NCI-H2081 treated with DMSO at 0.1 percent for 48 hours (cell line): ENCODE results near the gene KCNJ6.
A peak's percentile ranks its signal among the peaks of the same experiment; 100 is the strongest.

ENCODE experiments used
- DNase-seq: peaks from one replicate; lab custom pipeline; 2025; lab: John Stamatoyannopoulos, UW

Gene KCNJ6

GRCh38 chr21:37863842-37864241 is 52.4 kb downstream of the KCNJ6 start:
- no peak for DNase-seq

- no peak for DNase-seq
These were observed 53.7 kb downstream of the KCNJ6 start for GRCh38 chr21:37862536-37862935.

DNA sequence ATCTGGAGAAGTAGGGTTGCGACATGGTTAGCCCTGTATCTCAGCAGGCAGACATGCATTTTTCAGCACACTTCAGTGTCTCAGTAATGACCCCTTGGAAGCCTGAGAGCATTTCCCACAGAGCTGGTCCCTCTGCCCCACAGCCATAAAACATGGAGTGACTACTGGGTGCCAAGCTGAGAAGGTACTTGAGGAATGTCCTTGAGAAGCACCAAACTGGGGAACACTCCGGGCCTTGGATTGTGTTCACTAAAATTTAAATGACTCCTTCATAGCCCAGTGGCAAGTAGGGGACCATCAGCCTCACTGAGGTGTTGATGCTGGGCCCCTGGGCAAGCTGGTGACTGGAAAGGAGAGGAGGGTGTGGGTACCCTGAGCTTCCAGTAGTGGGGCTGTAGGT is 54.7 kb downstream of the KCNJ6 start:
- no peak for DNase-seq

DNA sequence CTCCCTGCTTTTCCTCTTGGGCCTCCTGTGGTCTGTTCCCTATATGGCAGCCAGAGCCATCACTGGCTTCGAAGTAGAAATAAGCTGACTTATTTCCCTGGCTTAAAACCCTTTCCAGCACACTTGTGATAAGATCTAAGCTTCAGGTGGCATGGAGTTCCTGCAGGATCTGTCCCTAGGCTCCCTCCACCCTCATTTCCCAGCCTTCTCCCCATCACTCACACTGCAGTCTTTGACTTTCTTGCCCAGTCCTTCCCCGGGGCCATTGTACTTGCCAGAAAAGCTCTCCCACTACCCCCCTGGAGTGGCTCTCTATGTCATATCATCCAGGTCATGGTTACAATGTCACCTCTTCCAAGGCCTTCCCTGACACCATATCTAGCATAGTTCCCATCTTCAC is 55.8 kb downstream of the KCNJ6 start:
- no peak for DNase-seq

- no peak for DNase-seq
These were observed 60.3 kb downstream of the KCNJ6 start for GRCh38 chr21:37855647-37856625.

GRCh38 chr21:37855271-37855646 is 61.0 kb downstream of the KCNJ6 start:
- no peak for DNase-seq

DNA sequence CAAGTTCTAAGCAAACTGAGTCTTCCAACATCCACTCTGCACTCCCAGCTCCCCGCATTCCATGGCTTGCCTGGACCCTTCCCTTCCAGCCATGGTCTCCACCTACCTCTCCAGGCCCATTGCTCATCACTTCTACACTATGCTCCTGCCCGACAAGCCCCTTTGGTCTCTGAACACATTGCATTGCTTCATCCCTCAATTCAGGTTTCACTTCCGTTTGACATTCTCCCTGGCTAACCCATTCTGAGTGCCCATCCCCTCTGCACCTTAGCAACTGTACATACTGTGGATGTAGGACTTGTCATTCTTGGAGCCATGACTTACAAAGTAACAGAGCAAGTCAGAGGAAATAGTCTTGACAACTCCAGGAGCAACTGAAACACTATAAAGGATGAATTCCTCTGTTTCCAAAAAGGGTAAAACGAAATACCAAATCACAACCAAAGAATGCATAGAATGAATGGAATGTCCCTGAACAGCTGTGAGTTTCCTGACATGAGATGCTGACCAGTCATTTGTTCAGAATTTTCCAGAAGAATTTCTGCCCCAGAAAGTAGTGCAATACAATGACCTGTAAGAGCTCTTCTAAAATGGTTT is 66.7 kb downstream of the KCNJ6 start:
- no peak for DNase-seq

DNA sequence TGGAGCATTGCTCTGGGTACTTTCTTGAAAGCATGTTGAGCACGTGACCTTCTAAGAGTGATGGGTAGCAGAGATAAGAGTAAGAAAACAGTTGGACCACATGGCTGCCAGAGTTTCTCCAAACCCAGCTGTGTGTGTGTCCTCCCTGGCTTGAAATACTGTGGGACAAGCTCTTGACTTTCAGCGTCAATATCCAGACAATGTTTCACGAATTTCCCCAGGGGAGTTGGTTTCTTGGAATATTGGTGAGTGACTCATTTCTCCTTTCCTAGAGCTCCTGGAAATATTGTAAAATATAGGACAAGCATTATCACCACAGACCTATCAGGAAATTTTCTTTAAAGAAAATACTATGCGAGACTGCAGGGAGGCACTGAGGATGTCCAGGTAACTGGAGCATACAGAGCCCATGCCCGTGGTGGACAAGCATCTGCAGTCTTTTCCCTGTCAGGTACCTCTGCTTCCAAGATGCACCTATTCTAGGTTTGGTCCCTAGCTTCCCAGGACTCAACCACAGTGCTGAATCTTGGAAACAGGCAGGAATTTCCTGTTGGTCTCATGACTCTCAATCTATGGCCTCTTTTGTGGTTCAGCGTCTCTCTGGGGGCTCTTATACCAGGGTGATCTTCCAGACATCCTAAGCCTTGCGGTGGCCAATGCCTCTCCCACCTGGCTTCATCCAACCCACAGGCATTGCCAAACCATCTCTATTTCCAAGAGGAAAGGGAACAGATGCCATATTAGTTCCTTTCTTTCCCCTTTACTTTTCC is 67.4 kb downstream of the KCNJ6 start:
- no peak for DNase-seq

DNA sequence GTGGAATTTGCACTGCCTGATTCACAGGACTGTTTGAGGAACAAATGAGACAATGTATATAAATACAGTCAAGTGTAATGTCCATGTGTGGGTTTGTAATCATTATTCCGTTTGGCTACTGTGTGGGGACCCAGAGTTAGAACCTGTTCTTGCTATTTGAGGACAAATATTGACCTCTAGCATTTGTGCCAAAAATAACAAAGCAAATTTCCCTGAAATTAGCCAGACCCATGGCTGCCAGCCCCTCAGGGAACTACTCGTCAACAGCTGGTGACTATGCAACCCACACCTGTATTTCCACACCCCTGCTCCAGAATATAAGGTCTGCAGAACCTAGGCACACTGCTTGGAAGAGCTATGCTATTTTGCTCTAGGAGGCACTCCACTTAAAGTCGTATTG is 70.7 kb downstream of the KCNJ6 start:
- peak; percentile 35 for DNase-seq

DNA sequence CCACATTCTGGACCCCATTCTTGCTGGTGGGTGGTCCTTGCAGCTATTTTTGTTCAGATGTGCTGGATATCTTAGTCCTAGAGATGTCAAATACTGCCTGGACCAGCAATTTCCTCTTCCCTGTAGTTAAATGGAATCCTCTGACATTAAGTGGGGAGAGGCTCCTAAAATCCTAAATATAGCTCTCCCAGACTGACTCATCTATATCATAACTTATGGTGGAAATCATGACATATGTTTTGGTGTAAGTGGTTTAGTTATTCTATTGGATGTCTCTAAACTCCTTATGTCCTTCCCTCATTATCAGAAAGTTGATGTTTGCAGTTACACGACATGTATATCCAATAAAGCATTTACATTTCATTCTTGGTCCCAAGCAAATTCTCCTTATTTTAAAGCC is 73.1 kb downstream of the KCNJ6 start:
- DNase-seq: no peak

- DNase-seq: no peak
These were observed 73.9 kb downstream of the KCNJ6 start for GRCh38 chr21:37842163-37842919.

DNA sequence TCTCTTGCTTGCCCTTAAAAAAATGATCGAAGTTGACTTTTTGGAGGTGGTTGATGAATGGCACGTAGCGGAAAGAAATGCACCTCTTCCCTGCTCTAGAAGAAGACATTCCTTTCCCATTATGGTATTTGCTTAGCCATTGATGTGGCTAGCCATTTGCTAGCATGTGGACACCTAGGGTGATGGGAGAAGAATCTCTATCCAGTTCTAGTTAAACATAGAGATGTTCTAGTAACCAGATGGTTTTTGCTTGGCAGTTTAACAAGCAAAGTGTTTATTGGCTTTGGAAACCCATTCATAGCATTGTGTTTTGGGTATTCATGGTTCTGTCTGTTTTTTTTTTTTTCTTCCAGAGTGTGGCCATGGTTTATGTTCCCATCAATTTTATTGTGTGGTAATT is 78.9 kb downstream of the KCNJ6 start:
- no peak for DNase-seq

- DNase-seq: no peak
These were observed 80.8 kb downstream of the KCNJ6 start for GRCh38 chr21:37835481-37835880.

DNA sequence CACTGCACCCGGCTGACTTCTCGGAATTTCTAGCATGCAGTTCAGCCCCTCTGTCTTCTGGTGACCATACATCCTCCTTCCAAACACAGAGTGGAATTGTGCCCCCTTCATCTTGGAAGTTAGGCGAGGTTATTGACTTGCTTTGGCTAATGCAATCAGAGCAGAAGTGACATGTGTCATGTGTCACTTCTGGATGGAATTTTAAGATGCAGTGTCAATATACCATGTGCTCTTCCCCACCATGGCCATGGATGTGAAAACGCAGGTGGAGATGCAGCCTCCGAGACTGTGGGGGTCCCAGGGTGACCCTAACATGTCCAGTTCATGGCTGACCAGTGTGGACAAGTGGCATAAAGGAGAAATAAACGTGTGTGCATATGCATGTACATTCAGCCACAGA is 83.0 kb downstream of the KCNJ6 start:
- DNase-seq: no peak

DNA sequence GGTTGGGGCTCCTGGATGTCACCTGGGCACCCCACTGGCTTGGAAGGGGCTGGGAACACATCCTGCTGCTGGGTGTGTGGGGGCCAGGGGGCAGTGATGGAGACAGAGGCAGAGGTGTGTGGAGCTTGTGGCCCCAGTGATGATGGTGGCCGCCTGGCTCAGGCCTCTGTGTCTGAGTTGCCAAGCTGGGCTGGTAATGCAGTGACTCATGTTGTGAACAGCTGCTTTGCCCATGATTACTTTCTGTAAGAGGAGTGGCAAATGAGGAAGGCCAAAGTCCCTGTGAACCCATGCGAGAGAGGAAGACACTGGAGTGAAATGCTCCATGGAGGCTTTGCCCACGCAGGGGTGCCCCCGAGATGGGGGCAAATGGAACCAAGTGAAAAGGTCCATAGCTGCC is 86.8 kb downstream of the KCNJ6 start:
- no peak for DNase-seq

DNA sequence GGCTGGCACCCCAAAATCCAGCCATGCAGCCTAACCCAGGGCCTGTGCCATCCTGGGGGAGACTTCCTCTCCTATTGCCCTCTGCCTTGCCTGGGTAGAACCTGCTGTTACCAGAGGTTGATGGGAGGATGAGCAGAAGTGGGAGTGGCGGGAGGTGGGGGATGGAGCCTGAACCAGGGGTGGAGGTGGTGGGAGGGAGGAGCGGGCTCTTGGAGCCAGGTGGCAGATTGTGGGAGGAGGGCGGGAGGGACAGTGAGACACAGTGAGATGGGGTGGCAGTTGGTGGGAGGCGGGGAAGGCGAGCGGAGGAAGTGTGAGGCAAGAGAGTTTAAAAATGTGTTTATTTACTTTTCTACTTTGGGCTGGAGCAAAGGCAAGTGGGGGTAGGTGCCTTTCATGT is 87.3 kb downstream of the KCNJ6 start:
- no peak for DNase-seq

DNA sequence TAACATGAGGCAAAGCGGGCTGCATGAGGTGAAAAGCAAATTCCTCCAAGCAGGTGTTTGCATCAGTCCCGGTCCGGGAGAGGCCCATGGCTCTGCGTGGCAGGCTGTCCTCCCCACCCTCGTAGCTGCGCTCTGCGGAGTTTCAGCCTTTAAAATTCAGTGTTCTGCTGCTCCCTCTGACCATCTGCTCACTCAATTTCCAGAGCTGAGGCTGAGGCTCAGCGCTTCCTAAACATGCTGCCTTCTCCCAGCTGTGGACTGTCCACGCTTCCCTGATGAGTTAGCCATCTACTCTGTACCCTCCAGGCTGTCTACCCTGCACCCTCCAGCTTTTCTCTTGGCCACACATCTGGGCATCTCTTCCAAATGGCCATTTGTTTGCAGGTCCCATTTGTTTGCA is 87.7 kb downstream of the KCNJ6 start:
- no peak for DNase-seq

DNA sequence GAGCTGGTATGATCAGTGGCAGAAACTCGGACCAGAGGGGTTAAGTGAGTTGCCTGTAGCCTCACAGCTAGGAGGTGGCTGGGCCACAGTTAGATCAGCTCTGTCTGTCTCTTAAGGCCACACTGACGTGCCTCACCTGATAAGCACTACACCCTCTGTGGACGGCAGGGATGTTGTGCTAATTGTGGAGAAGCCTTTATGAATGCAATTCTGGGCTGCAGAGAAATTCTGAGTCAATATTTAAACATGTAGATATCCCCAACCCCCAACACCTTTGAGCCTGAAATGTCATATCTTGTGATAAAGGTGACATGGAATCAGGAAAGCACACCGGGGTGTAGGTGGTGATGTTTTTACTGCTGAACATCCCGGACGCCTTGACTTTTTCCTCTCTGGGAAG is 88.3 kb downstream of the KCNJ6 start:
- DNase-seq: no peak

GRCh38 chr21:37821786-37822450 is 94.3 kb downstream of the KCNJ6 start:
- no peak for DNase-seq

DNA sequence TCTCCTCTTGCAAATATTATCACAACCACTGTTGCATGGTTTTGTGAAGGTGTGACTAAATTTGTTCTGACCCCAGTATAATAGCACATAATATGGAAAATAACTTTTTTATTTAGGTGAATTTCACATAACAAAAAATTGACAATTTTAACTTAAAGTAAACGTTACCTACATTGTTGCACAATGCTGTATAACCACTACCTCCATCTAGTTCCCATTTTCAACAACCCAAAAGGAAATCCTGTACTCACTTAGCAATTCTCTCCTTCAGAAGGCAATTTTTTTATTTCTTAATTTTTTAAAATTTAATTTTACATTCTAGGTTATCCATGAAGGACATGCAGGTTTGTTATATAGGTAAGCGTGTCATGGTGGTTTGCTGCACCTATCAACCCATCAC is 95.2 kb downstream of the KCNJ6 start:
- no peak for DNase-seq

GRCh38 chr21:37819372-37819771 is 96.9 kb downstream of the KCNJ6 start:
- no peak for DNase-seq

DNA sequence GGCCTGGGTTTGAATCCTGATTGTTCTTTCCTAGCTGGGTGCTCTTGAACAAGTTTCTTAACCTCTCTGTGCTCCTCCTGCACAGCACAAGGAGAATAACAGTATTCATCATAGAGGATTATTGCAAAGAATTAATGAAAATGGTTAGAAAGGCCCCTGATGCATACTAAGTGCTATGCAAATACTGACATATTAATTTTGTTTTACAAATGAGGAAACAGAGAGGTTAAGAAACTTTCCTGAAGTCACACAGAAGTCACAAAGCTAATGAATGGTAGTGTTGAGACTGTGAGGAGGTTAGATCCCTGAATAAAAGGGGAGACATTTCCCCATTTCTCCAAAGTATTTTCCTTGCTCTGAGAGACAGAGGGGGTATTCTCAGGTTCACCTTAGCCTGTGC is 99.0 kb downstream of the KCNJ6 start:
- no peak for DNase-seq
